ENCODE measurements around the gene MAN2A2.
"Not testable (repeated sequence)": the region's sequence is repeated elsewhere in the genome, so short reads cannot be mapped to it uniquely, and the experiment has no call there.

Gene MAN2A2

DNA sequence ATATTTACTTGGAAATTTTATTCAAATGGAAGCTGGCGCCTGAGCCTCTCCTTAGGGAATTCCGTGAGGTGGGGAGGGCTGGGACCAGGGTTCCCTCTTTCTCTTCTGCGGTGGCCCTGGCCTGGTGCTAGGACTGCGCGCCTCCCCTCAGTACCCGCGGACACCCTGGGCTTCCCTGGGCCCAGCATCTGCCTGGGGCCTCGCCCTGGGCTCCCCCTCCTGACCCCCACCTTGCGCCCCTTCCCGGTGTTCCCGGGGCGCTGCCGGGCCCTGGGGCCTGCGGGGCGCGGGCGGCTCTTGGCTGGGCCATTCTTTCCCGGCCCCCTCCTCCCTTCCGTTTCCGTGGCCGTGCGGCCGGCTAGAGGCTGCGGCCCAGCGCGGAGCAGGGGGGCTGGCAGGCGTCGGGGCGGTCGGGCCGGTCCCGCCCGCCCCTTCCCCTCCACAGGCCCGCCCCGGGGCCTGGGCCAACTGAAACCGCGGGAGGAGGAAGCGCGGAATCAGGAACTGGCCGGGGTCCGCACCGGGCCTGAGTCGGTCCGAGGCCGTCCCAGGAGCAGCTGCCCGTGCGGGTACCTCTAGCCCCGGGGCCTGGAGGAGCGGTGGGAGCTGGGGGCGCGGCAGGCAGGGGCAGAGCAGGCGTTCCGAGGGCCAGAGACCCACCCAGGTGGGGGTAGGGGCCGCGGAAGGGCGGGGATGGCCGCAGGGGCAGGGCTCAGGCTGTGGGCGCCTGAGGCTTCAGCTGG lies 19.0 kb upstream of the MAN2A2 start, which contains the start of gene FES:
TSS of gene FES (plus strand) at position 529 of the 743 bp plus-strand sequence. CDS start 542 bp downstream, outside the sequence.
- peak in 11 of 56 donors; percentile 20 to 40 (median 33) for DNase-seq

DNA sequence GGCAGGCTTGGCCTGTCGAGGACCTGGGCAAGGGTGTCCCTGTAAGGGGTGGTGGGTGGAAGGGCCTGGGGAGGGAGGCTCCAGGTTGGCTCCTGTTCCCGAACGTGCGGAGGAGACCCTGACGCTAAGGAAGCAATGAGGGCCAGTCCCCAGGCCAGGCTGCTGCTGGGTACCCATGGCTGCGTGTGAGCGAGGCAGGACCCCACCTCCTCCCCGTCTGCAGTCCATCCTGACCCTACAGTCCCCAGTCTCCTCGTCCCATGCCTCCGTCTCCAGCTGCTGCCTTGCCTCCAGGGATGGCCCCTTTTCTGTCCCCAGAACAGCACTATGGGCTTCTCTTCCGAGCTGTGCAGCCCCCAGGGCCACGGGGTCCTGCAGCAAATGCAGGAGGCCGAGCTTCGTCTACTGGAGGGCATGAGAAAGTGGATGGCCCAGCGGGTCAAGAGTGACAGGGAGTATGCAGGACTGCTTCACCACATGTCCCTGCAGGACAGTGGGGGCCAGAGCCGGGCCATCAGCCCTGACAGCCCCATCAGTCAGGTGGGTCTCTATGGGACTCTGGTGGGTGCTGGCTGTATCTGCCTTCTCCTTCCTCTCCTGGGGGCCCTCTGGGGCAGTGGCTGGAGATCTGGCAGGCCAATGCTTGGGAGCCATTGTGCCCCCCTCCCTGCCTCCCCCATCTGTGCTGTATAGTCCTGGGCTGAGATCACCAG lies 18.2 kb upstream of the MAN2A2 start:
- no peak for DNase-seq

DNA sequence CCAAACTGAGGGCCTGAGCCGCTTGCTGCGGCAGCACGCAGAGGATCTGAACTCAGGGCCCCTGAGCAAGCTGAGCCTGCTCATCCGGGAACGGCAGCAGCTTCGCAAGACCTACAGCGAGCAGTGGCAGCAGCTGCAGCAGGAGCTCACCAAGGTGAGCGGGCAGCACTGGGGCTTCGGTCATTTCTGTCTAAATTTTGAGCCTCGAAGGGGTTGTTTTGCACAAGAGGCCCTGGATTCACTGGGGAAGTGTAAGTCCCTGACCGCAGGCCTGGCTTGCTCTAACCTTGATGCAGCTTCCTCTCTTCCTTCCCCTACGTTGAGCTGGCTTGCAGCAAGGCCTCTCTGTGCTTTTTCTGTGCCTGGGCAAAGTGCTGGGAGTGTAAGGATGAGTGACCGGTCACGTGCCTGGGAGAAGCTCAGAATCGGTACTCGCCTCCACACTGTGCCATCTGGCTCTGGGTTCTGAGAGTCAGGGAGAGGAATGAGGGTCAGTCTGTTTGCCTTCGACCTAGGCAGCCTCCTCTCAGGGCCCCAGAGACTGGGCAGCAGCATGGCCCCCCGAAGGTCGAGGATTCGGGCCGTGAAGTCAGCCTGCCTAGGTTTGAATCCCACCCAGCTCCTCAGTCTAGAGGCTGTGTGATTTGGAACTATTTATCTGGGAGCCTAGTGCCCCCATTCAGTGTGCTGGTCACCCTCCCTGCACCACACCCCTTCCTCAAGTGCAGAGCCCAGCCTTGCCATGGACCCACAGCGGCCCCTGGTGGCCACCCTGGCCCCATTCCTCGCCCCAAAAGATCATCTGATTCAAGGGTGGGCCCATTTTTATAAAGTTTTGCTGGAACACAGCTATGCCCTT lies 17.4 kb upstream of the MAN2A2 start:
- DNase-seq, result peak in 45 of 56 donors; percentile 12 to 82 (median 45)

DNA sequence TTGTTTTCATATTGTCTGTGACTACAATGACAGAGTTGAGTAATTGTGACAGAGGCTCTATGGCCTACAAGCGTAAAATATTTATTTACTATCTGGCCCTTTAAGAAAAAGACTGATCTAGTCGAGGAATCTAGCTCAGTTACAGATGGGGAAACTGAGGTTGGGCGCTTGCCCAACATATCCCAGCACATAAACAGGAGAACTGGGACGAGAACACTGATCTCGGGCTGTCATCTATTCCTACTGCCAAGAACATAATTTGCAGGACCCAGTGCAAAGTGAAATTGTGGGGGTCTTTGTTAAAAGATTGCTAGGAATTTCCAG lies 16.8 kb upstream of the MAN2A2 start:
- no peak for DNase-seq

DNA sequence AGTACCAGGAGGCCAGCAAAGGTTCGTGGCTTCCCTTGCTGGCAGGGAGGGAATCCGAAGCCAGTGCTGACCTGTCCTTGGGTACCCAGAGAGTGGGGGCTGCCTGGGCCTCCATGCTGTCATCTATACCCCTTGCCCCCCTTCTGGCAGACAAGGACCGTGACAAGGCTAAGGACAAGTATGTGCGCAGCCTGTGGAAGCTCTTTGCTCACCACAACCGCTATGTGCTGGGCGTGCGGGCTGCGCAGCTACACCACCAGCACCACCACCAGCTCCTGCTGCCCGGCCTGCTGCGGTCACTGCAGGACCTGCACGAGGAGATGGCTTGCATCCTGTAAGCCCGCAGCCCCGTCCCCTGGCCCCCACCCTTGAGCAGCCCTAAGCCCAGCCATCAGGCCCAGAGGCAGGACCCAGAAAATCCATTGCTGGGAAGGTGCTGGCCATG lies 16.0 kb upstream of the MAN2A2 start:
- no peak for DNase-seq

DNA sequence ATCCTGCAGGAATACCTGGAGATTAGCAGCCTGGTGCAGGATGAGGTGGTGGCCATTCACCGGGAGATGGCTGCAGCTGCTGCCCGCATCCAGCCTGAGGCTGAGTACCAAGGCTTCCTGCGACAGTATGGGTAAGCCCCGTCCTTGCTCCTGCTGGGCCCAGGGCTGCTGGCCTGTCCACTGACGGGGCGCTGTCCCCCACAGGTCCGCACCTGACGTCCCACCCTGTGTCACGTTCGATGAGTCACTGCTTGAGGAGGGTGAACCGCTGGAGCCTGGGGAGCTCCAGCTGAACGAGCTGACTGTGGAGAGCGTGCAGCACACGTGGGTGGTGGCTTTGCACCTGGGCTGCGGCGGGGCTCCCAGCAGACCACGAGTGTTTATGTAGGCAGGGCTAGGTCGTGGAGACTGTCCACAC lies 13.8 kb upstream of the MAN2A2 start:
- no peak for DNase-seq

DNA sequence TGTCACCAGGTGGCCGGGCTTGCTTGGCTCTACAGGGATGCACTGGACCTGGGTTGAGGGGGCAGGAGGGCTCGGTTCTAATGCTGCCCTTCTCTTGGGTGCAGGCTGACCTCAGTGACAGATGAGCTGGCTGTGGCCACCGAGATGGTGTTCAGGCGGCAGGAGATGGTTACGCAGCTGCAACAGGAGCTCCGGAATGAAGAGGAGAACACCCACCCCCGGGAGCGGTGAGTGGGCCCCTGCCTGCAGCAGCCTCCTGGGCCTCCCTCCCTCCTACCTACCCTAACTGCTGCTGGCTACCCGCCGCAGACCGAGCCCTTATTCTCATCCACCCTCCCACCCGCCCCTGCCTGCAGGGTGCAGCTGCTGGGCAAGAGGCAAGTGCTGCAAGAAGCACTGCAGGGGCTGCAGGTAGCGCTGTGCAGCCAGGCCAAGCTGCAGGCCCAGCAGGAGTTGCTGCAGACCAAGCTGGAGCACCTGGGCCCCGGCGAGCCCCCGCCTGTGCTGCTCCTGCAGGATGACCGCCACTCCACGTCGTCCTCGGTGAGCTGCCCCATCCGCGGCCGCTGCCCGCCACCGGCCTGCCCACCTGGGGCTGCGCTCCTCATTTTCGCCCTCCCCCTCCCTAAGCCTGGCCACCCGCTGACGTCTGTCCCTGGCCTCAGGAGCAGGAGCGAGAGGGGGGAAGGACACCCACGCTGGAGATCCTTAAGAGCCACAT lies 13.2 kb upstream of the MAN2A2 start:
- DNase-seq, result no peak

DNA sequence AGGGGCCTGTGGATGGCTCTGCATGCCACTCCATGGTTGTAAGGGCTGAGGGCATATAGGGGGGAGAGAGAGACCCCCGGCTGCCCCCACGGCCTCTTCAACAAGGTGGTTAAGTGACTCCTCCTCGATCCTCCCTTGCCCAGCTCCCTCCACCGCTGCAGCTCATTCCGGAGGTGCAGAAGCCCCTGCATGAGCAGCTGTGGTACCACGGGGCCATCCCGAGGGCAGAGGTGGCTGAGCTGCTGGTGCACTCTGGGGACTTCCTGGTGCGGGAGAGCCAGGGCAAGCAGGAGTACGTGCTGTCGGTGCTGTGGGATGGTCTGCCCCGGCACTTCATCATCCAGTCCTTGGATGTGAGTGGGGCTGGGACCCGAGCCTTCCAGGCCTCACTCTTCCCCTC lies 12.3 kb upstream of the MAN2A2 start:
- DNase-seq, result no peak

DNA sequence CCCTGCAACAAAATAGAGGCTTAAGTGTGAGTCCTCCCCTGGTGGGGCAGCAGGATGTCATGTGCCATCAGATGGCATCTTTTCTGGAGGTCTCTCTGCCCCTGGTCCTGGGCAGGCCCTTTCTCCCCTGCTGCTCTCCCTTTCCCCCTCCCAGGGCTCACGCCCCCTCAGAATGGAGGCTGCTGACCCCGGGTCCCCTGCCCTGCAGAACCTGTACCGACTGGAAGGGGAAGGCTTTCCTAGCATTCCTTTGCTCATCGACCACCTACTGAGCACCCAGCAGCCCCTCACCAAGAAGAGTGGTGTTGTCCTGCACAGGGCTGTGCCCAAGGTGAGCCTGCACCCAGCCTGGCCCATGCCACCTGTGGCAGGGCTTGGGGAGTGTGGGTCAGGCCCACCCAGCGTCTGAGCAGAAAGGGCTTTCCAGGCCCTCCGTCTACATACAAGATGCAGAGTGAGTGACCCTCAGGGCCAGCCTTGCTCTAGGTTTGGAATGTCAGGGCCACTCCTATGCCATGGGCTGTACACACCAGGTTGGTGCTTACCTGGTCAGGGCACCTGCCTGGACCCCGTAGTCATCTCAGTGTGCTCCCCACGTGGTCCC lies 11.7 kb upstream of the MAN2A2 start:
- no peak for DNase-seq

DNA sequence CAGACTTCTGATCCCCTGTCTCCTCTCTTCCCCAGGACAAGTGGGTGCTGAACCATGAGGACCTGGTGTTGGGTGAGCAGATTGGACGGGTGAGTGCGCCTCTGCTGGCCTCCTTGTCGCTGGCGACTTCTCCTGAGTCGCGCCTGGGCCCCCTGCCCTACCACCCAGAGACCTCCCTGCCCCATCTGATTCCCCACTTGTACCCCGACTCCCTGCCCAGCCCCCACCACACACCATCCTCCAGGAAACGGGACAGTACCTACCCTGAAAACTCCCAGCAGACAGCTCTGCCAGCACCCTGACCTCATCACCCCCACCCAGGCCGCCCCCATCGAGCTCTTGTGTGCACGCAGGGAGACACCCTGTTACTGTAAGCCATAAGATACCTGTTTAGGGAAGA lies 11.1 kb upstream of the MAN2A2 start:
- DNase-seq, result no peak

DNA sequence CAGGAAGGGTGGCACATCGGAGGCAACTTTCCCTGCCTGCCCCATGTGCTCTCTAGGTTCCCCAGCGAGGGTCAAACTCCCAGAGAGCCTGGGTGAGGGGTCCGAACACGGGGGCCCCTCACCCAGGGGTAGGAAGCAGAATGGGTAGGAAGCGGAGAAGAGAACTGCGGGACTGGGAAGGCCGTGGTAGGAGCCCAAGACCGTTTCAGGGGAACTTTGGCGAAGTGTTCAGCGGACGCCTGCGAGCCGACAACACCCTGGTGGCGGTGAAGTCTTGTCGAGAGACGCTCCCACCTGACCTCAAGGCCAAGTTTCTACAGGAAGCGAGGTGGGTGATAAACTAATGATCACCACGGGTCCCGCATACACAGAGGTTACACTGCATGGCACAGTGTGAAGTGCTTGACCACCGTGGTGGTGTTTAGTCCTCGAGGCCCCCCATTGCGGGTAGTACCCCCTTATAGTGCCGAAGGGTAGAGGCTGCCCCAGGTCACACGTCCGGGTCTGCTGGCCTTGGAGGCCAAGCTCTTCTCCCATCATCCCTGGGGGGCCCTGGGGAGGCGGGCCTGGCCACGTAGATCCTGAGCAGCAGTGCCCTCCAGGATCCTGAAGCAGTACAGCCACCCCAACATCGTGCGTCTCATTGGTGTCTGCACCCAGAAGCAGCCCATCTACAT lies 10.5 kb upstream of the MAN2A2 start:
- no peak for DNase-seq

DNA sequence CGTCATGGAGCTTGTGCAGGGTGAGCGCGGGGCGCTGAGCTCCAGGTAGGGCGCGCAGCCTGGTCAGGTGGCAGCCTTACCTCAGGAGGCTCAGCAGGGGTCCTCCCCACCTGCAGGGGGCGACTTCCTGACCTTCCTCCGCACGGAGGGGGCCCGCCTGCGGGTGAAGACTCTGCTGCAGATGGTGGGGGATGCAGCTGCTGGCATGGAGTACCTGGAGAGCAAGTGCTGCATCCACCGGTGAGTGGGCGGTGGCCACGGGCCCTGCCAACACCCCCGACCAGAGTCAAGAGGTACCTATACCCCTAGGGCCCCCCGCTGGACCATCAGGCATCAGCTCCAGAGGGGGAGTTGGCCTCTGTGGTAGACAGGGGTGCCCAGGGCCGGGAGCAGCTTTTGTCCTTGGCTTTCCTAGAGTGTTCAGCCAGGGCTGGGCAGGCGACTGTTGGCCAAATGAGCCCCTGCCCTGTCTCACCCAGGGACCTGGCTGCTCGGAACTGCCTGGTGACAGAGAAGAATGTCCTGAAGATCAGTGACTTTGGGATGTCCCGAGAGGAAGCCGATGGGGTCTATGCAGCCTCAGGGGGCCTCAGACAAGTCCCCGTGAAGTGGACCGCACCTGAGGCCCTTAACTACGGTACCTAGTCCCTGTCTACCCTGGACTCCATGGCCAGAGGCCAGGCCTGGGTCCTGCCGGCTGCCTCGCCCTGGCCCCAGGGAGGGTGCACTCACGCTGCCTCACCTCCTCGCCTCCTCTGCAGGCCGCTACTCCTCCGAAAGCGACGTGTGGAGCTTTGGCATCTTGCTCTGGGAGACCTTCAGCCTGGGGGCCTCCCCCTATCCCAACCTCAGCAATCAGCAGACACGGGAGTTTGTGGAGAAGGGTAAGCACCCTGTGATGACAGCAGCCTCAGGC lies 9.7 kb upstream of the MAN2A2 start:
- no peak for DNase-seq

DNA sequence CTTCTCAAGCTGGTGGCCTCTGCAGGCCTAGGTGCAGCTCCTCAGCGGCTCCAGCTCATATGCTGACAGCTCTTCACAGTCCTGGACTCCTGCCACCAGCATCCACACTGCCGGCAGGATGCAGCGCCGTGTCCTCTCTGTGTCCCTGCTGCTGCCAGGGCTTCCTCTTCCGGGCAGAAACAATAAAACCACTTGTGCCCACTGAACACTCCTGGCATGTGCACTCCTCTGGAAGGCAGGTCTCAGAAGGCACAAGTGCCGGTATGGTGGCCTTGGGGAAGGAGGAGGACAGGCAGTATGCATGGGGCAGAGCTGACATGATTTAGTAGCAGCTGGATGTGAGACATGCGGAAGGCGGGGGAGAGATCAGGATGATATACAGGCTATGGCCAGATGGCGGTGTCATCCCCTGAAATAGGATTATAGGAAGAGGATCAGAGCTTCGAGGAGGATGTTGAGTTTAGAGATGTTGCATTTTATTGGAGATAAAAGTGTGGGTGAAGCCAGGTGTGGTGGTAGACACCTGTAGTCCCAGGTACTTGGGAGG lies 7.5 kb upstream of the MAN2A2 start:
- peak in 47 of 56 donors; percentile 22 to 85 (median 60) for DNase-seq

DNA sequence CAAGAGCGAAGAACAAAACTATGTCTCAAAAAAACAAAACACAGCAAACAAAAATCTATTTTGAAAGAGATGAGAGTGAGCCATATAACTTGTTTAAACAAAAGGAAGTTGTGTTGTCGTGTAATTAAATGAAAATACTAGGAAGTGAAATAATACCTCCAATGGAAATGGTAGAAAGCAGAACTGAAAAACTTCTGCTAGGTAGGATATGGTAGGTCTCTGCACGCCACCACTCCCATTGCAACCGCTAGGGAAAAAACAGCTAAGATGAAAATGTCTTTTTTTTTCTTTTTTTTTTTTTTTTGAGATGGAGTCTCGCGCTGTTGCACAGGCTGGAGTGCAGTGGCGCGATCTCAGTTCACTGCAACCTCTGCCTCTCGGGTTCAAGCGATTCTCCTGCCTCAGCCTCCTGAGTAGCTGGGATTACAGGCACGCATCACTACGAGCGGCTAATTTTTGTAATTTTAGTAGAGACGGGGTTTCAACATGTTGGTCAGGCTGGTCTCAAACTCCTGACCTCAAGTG lies 5.9 kb upstream of the MAN2A2 start:
- not testable (repeated sequence) for DNase-seq

DNA sequence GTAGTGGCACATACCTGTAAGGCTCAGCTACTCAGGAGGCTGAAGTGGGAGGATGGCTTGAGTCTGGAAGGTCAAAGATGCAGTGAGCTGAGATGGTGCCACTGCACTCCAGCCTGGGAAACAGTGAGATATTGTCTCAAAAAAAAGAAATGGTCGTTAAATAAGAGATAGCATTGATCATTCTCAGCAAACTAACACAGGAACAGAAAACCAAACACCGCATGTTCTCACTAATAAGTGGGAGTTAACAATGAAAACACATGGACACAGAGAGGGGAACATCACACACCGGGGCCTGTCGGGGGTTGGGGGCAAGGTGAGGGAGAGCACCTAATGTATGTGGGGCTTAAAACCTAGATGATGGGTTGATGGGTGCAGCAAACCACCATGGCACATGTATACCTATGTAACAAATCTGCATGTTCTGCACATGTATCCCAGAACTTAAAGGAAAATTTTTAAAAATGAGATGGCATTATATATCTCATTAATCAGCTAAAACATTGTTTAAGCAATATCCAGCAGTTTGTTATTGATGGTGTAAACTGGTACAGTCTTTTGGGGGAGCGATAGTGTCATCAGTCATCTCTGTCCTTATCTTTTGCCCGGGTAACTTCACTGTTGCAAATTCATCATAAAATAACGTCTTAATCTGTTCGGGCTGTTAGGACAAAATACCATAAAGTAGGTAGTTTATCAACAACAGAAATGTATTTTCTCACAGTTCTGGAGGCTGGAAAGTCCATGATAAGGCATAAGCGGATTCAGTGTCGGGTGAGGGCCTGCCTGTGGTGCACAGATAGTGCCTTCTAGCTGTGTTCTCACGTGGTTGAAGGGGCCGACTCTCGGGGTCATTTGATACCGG lies 1.7 kb upstream of the MAN2A2 start:
- peak in 11 of 56 donors; percentile 10 to 38 (median 28) for DNase-seq

DNA sequence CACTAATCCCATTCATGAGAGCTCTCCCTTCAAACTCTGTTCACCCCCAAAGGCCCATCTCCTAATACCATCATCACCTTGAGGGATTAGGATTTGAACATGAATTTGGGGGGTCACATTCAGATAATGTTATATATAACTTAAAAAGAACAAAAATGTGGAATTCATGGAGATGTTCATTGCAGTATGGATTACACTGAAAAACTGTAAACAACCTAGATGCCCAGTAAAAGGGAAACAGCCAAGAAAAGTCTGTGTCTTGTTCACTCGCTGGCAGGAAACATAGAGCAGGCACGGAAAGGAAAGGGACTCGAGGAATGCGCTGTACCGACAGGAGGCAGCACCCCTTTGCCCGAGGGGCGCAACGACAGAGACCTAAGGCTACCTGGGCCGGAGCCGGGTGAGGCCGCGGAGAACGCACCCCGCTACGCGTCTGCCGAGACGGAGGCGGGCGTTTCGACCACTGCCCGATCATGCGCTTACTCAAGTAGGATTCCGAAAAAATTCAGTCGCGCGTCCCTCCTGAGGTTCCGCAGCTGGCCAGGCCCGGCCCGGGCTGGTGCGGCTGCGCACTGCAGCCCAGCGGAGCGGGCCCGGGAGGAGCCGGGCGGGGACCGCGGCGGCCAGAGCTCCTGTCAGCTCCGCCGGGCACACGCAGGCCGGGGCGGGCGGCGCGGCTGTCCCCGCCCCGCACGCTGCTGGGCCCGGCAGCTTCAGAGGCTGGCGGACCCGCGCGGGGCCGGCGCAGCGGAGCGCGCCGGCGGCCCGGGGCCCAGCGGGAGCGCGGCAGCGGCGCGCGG lies 862 bp upstream of the MAN2A2 start:
- DNase-seq, result peak in 55 of 56 donors; percentile 5 to 87 (median 62)

Measured in amygdala (tissue), 56 donors.